Measurements from ENCODE around the gene KIF11.
"Not testable (repeated sequence)": the region's sequence is repeated elsewhere in the genome, so short reads cannot be mapped to it uniquely, and the experiment has no call there.

DNA sequence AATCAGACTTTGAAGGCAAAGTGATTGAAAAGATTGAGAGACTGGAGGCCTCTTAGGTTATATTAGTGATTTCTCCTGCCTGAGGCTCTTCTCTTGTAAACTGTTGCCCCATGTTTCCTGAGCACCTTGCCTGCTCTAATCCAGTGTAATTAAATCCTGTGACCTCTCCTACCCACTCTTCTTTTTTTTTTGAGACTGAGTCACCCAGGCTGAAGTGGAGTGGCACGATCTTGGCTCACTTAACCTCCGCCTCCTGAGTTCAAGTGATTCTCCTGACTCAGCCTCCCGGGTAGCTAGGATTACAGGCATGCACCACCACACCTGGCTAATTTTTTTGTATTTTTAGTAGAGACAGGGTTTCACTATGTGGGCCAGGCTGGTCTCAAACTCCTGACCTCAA, 57.9 kb downstream of the KIF11 start:
- not testable (repeated sequence) for TF ChIP-seq EZH2 (IDR thresholded peaks at IDR 0.05; ENCODE audit: borderline replicate concordance, low read depth, low read length); POLR2AphosphoS5 (IDR thresholded peaks at IDR 0.05; ENCODE audit: control insufficient read depth, insufficient read depth, low read depth, low read length); SIX5 (IDR thresholded peaks at IDR 0.05; ENCODE audit: borderline replicate concordance in 1 of 2, insufficient read depth in 1 of 2, low read depth in 1 of 2, low read length in 2 of 2); SP1 (CRISPR knock-in tag; IDR thresholded peaks at IDR 0.05); BHLHE40 (IDR thresholded peaks at IDR 0.05; ENCODE audit: low read length); POLR2A (conservative IDR thresholded peaks at IDR 0.05); ZNF253 (CRISPR knock-in tag; conservative IDR thresholded peaks at IDR 0.05); YY1 (IDR thresholded peaks at IDR 0.05; ENCODE audit: borderline replicate concordance in 1 of 3, control insufficient read depth in 1 of 3, extremely low read depth in 1 of 3, insufficient read depth in 3 of 3, insufficient read length in 1 of 3, insufficient replicate concordance in 2 of 3, low read depth in 1 of 3, low read length in 2 of 3); CEBPG (CRISPR knock-in tag; IDR thresholded peaks at IDR 0.05); CEBPG (tag; conservative IDR thresholded peaks at IDR 0.05 in 1 of 2, IDR thresholded peaks at IDR 0.05 in 1 of 2); ZNF707 (CRISPR knock-in tag; conservative IDR thresholded peaks at IDR 0.05); NR1H2 (CRISPR knock-in tag; IDR thresholded peaks at IDR 0.05); JUND (IDR thresholded peaks at IDR 0.05; ENCODE audit: borderline replicate concordance, low read depth, low read length); JUND (tag; IDR thresholded peaks at IDR 0.05; ENCODE audit: borderline replicate concordance, low read depth, low read length)
- TF ChIP-seq, protein P1, sequence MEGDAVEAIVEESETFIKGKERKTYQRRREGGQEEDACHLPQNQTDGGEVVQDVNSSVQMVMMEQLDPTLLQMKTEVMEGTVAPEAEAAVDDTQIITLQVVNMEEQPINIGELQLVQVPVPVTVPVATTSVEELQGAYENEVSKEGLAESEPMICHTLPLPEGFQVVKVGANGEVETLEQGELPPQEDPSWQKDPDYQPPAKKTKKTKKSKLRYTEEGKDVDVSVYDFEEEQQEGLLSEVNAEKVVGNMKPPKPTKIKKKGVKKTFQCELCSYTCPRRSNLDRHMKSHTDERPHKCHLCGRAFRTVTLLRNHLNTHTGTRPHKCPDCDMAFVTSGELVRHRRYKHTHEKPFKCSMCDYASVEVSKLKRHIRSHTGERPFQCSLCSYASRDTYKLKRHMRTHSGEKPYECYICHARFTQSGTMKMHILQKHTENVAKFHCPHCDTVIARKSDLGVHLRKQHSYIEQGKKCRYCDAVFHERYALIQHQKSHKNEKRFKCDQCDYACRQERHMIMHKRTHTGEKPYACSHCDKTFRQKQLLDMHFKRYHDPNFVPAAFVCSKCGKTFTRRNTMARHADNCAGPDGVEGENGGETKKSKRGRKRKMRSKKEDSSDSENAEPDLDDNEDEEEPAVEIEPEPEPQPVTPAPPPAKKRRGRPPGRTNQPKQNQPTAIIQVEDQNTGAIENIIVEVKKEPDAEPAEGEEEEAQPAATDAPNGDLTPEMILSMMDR (IDR thresholded peaks at IDR 0.05 in 2 of 3, conservative IDR thresholded peaks at IDR 0.05 in 1 of 3; ENCODE audit: insufficient read depth in 2 of 3, low read depth in 1 of 3, low read length in 3 of 3), result not testable (repeated sequence)
- TF ChIP-seq, protein P2, sequence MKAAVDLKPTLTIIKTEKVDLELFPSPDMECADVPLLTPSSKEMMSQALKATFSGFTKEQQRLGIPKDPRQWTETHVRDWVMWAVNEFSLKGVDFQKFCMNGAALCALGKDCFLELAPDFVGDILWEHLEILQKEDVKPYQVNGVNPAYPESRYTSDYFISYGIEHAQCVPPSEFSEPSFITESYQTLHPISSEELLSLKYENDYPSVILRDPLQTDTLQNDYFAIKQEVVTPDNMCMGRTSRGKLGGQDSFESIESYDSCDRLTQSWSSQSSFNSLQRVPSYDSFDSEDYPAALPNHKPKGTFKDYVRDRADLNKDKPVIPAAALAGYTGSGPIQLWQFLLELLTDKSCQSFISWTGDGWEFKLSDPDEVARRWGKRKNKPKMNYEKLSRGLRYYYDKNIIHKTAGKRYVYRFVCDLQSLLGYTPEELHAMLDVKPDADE (conservative IDR thresholded peaks at IDR 0.05; ENCODE audit: control insufficient read depth, low read depth, low read length), result not testable (repeated sequence)

Measured in K562 (cell line).